HG03342 (cell line): ENCODE measurements around the gene ZNF77.
"Not testable (repeated sequence)": the region's sequence is repeated elsewhere in the genome, so short reads cannot be mapped to it uniquely, and the experiment has no call there.

ENCODE experiments used
- ATAC-seq: cut with Tn5 transposase; IDR thresholded peaks from one replicate; pipeline ENCODE4 v1.9.1; 2021; ENCODE audit warnings: mild to moderate bottlenecking, moderate library complexity; ENCODE audit not compliant: unreplicated experiment

ZNF77 gene

DNA sequence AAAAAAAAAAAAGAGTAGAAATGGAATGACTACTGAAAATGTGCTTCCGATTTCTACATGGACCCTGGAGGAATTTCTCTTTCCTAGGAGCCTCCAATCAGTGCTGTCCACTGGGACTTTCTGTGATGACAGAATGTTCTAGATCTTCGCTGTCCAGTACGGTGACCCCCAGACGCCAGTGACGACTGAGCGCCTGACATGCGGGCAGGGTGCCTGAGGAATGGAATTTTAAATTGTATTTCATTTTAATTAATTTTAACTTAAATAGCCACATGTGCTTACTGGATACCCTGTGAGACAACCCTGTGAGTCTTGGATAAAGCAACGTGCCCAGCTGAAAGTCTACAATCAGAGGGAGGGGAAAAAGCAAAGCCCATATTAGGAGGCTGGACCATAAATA is 28.5 kb upstream of the ZNF77 start:
- no peak for ATAC-seq

- no peak for ATAC-seq
Measured at GRCh38 chr19:2970201-2970835, 25.5 kb upstream of the ZNF77 start.

DNA sequence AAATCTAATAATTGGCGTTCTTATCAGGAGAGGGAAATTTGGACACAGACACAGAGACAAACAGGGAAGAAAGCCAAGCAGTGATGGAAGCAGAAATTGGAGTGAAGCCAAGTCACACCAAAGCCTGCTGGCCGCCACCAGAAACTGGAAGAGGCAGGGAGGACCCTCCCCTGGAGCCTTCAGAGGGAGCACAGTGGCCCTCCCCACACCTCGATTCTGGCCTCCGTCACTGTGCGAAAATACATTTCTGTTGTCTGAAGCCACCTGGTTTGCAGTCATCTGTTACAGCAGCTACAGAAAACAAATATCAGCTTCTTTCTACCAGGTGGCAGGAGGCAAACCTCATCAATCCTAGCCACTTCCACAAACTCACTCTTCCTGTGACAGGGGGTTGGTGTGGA is 24.3 kb upstream of the ZNF77 start:
- ATAC-seq: no peak

DNA sequence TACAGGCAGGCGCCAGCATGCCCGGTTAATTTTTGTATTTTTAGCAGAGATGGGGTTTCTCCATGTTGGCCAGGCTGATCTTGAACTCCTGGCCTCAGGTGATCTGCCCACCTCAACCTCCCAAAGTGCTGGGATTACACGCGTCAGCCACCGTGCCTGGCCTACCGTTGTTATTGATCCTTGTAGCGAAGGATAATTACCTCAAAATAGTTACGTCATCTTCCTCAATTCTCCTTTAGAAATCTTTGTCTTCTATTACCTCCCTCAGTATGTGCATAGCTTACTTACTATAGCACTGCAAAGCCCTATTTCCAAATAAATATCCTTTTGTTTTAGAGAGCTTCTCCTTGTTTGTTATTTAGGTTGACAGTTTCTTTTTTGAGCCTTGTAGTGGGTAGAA is 23.2 kb upstream of the ZNF77 start:
- ATAC-seq: no peak

DNA sequence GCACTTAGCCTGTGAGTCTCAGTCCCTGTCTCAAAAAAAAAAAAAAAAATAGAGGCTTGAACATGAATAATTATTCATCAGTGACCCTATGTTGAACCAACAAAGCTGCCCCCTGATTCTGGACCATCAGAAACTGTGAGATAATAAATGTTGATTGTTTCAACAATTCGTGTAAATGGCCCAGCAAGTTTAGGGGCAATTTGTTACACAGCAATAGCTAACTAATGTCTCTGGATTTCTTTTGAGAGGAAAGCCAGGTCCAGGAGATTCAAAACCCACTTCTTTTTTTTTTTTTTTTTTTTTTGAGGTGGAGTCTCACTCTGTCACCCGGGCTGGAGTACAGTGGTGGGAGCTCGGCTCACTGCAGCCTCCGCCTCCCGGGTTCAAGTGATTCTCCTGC is 20.1 kb upstream of the ZNF77 start:
- ATAC-seq: no peak

DNA sequence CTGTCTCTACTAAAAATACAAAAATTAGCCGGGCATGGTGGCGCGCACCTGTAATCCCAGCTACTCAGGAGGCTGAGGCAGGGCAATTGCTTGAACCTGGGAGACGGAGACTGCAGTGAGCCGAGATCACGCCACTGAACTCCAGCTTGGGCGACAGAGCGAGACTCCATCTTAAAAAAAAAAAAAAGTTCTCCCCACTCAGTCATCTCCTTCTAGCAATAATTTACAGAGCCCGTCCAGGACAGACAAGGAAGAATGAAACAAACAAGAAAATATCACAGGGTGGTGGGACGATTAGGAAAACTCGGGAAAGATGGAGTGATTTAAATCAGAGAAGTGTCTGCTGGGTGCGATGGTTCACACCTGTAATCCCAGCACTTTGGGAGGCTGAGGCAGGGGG is 18.9 kb upstream of the ZNF77 start:
- not testable (repeated sequence) for ATAC-seq

GRCh38 chr19:2963122-2963521 is 18.4 kb upstream of the ZNF77 start:
- no peak for ATAC-seq

DNA sequence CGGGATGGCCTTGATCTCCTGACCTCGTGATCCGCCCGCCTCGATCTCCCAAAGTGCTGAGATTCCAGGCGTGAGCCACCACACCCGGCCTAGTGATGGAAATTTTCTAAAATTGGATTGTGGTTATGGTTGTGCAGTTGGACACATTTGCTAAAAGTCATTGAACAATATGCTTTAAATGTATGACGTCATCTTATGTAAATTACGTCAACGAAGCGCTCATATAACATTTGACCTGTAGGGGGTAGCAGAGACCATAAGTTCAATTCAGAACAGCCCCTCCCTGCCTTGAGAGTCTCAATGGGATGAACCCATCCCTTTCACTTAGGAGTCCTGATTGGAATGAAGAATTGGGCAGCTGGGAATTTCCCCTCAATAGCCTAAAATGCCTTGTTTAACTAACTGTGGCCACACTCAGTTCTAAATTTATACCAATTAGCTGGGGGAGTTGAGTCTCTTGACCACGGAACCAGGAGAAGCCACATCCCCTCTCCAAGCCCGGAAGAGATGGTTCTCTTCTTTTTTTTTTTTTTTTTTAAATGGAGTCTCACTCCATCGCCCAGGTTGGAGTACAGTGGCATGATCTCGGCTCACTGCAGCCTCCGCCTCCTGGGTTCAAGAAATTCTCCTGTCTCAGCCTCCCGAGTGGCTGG is 17.4 kb upstream of the ZNF77 start:
- no peak for ATAC-seq

- ATAC-seq: no peak
Measured at GRCh38 chr19:2960120-2960519, 15.3 kb upstream of the ZNF77 start.

DNA sequence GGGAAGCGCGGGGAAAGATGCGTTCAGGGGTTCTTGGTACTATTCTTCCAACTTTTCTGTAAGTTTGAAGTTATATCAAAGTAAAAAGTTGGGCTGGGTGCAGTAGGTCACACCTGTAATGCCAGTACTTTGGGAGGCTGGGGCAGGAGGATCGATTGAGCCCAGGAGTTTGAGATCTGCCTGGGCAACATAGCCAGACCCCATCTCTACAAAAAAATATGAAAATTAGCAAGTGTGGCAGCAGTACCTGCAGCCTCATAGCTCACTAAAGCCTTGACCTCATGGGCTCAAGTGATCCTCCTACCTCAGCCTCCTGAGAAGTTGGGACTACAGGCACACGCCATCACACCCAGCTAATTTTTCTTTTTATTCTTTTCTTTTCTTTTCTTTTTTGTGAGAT is 12.4 kb upstream of the ZNF77 start:
- ATAC-seq: no peak

- no peak for ATAC-seq
Measured at GRCh38 chr19:2952953-2953481, 8.2 kb upstream of the ZNF77 start.

- peak; percentile 88 for ATAC-seq
Measured at GRCh38 chr19:2950286-2951124, 5.7 kb upstream of the ZNF77 start.

DNA sequence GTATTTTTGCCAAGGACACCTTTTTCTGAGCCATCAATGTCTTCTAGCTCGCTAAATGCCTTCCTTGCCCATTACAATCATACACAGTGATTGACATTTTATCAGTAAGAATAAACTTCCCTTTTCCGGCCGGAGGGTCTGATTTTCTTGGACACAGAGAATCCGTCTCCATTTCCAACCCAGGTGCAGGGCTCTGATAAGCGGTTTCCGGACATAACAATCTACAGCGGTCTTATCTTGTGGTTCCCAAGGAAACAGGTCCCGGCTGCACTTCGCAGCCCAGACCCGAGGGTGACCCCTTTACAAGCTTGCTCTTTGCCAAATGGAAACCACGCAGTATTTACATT is 5.1 kb upstream of the ZNF77 start:
- peak; percentile 4 for ATAC-seq

DNA sequence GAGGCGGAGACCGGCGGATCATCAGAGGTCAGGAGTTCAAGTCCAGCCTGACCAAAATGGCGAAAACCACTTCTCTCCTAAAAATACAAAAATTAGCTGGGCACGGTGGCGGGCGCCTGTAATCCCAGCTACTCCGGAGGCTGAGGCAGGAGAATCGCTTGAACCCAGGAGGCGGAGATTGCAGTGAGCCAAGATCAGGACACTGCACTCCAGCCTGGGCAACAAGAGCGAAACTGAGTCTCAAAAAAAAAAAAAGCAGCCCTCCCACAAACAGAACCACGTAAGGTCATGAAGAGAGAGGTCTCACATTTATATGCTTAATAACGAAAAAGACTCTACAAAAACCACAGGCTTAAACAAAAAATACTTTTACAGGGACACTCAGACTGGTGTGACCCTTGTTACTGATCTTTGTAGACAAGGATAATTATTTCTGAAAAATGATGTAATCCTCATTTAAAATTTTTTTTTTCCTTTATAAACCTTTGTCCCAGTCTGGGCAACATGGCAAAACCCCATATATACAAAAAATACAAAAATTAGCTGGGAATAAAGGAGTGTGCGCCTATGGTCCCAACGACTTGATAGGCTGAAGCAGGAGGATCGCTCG is 909 bp upstream of the ZNF77 start:
- no peak for ATAC-seq

DNA sequence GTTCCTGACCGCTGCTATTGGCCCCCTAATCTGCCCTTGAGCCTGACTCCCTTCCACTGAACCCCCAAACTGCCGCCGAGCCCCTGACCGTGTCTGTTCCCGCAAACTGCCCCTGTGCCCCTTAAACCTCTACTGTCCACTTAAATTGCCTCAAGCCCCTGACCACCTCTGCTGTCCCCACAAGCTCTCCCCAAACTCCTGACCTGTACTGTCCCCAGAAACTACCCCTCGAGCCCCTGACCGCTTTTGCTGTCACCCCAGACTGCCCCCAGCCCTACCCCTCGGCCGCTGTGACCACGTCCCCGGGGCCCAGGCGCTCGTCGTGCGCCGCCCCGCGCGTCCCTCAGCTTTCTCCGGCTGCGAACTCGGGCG is 382 bp downstream of the ZNF77 start:
- ATAC-seq: no peak

- no peak for ATAC-seq
Measured at GRCh38 chr19:2942928-2943640, 1.7 kb downstream of the ZNF77 start.

DNA sequence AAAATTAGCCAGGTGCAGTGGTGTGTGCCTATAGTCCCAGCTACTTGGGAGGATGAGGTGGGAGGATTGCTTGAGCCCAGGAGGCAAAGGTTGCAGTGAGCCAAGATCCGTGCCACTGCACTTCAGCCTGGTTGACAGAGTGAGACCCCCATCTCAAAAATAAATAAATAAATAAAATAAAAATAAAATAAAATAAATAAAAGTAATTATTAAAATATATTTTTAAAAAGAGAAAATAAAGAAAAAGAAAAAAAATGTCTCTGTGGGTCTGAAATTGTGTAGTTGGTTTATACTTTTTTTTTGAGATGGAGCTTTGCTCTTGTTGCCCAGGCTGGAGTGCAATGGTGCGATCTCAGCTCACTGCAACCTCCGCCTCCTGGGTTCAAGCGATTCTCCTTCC is 8.9 kb downstream of the ZNF77 start:
- ATAC-seq: not testable (repeated sequence)

GRCh38 chr19:2933490-2933910 is 11.3 kb downstream of the ZNF77 start:
- no peak for ATAC-seq

GRCh38 chr19:2927032-2927430 is 17.7 kb downstream of the ZNF77 start:
- no peak for ATAC-seq

DNA sequence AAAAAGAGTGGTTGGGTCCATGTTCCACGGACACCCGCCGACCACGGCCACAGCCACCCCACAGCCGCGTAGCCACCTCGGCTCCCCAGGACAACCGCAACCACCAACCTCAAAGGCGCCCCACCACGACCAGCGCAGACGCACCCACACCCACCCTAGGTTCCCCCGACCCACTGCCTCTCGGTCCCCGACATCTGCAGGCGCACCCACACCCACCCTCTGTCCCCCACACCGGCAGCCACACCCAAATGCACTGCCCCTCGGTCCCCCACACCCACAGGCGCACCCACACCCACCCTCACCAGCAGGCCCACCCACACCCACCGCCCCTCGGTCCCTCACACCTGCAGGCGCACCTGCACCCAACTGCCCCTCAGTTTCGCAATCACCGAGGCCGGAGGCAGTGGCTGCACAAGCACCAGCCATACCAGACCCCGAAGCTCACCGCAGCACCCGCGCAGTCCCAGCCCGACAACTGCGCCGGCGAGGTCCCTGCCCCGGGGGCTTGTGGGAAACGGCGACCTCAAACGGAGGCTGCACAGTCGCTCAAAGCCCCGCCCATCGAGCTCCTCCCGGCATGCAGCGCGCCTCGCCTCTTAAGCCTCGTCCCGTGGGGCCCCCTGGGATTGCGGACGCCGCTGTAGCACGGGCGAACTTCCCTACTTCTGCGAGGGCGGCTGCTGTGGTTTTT is 18.3 kb downstream of the ZNF77 start:
- no peak for ATAC-seq
